IPS-18a (cell line): ENCODE results near the gene MAPK9.
"Not testable (repeated sequence)": the region's sequence is repeated elsewhere in the genome, so short reads cannot be mapped to it uniquely, and the experiment has no call there.

Experiments
- H3K27ac ChIP-seq: one replicate; pipeline ENCODE4 v1.5.1; 2013; ENCODE audit warnings: low read length
- H3K27me3 ChIP-seq: one replicate; pipeline ENCODE4 v1.6.1; 2013; ENCODE audit warnings: mild to moderate bottlenecking, low read length; ENCODE audit not compliant: control insufficient read depth, insufficient read depth
- H3K36me3 ChIP-seq: one replicate; pipeline ENCODE4 v1.6.1; 2013; ENCODE audit warnings: low read depth, low read length; ENCODE audit not compliant: control insufficient read depth
- H3K4me1 ChIP-seq: one replicate; pipeline ENCODE4 v1.6.1; 2013; ENCODE audit warnings: low read depth, low read length; ENCODE audit not compliant: control insufficient read depth
- H3K4me3 ChIP-seq: one replicate; pipeline ENCODE4 v1.5.1; 2013; ENCODE audit warnings: low read length
- H3K9ac ChIP-seq: one replicate; pipeline ENCODE4 v1.6.1; 2013; ENCODE audit warnings: mild to moderate bottlenecking, low read length, moderate library complexity
- H3K9me3 ChIP-seq: one replicate; pipeline ENCODE4 v1.6.1; 2013; ENCODE audit warnings: low read depth, low read length; ENCODE audit not compliant: control insufficient read depth

The MAPK9 gene

GRCh38 chr5:180215783-180216630, 75.9 kb downstream of the MAPK9 start:
- Histone ChIP-seq H3K4me1 (no peaks in the 10 kb centered on the region), H3K9ac (no peak overlapping the region), H3K27ac (no peak overlapping the region), H3K4me3 (no peak overlapping the region), H3K27me3 (no peaks in the 10 kb centered on the region), H3K9me3 (peaks cover 7% of the 10 kb centered on the region), H3K36me3 (no peaks in the 10 kb centered on the region)

- Histone ChIP-seq H3K9me3 (peaks cover 3% of the 10 kb centered on the region), H3K36me3 (no peaks in the 10 kb centered on the region), H3K4me3 (no peak overlapping the region), H3K4me1 (no peaks in the 10 kb centered on the region), H3K9ac (no peak overlapping the region), H3K27me3 (peaks cover 6% of the 10 kb centered on the region), H3K27ac (no peak overlapping the region)
Observed at GRCh38 chr5:180214870-180215770, 76.8 kb downstream of the MAPK9 start.

- Histone ChIP-seq H3K9ac (no peak overlapping the region), H3K4me3 (no peak overlapping the region), H3K9me3 (no peaks in the 10 kb centered on the region), H3K27ac (no peak overlapping the region), H3K36me3 (no peaks in the 10 kb centered on the region), H3K4me1 (no peaks in the 10 kb centered on the region), H3K27me3 (peaks cover 15% of the 10 kb centered on the region)
Observed at GRCh38 chr5:180213657-180214207, 78.2 kb downstream of the MAPK9 start.

- Histone ChIP-seq H3K27ac (no peak overlapping the region), H3K9me3 (no peaks in the 10 kb centered on the region), H3K36me3 (no peaks in the 10 kb centered on the region), H3K4me3 (no peak overlapping the region), H3K4me1 (no peaks in the 10 kb centered on the region), H3K9ac (no peak overlapping the region), H3K27me3 (peaks cover 19% of the 10 kb centered on the region)
Observed at GRCh38 chr5:180213256-180213600, 78.7 kb downstream of the MAPK9 start.

GRCh38 chr5:180212363-180213255, 79.3 kb downstream of the MAPK9 start:
- Histone ChIP-seq H3K9ac (no peak overlapping the region), H3K27ac (no peak overlapping the region), H3K27me3 (peaks cover 25% of the 10 kb centered on the region), H3K4me3 (no peak overlapping the region), H3K4me1 (no peaks in the 10 kb centered on the region), H3K9me3 (no peaks in the 10 kb centered on the region), H3K36me3 (no peaks in the 10 kb centered on the region)

GRCh38 chr5:180211761-180212035, 80.2 kb downstream of the MAPK9 start:
- no peak overlapping the region for H3K4me3 ChIP-seq
- H3K27ac ChIP-seq, result no peak overlapping the region
- no peaks in the 10 kb centered on the region for H3K36me3 ChIP-seq
- no peak overlapping the region for H3K9ac ChIP-seq
- H3K4me1 ChIP-seq, result no peaks in the 10 kb centered on the region
- H3K9me3 ChIP-seq, result no peaks in the 10 kb centered on the region
- H3K27me3 ChIP-seq, result peaks cover 26% of the 10 kb centered on the region

- H3K9ac ChIP-seq, result no peak overlapping the region
- H3K4me1 ChIP-seq, result no peaks in the 10 kb centered on the region
- H3K36me3 ChIP-seq, result no peaks in the 10 kb centered on the region
- no peaks in the 10 kb centered on the region for H3K9me3 ChIP-seq
- peaks cover 26% of the 10 kb centered on the region for H3K27me3 ChIP-seq
- H3K27ac ChIP-seq, result no peak overlapping the region
- H3K4me3 ChIP-seq, result no peak overlapping the region
Observed at GRCh38 chr5:180210961-180211760, 80.7 kb downstream of the MAPK9 start.

GRCh38 chr5:180210077-180210476, 81.8 kb downstream of the MAPK9 start:
- not testable (repeated sequence) for H3K4me3 ChIP-seq, H3K27ac ChIP-seq

GRCh38 chr5:180209137-180209581, 82.7 kb downstream of the MAPK9 start, which contains the start of gene RASGEF1C:
TSS of gene RASGEF1C (minus strand) at chr5:180209211. CDS start at chr5:180138052, 71,159 bp downstream.
- Histone ChIP-seq H3K9me3 (no peaks in the 10 kb centered on the region), H3K27me3 (peaks cover 26% of the 10 kb centered on the region), H3K4me3 (peak within 1 kb of the TSS; percentile 48), H3K4me1 (no peaks in the 10 kb centered on the region), H3K27ac (no peak within 1 kb of the TSS), H3K36me3 (no peaks in the 10 kb centered on the region), H3K9ac (no peak within 1 kb of the TSS)

More at GRCh38 chr5:180210077-180210476, 81.8 kb downstream of the MAPK9 start:
- H3K27me3 ChIP-seq, result peaks cover 26% of the 10 kb centered on the region
- H3K9me3 ChIP-seq, H3K36me3 ChIP-seq, H3K4me1 ChIP-seq, H3K9ac ChIP-seq: not testable (repeated sequence)

- Histone ChIP-seq H3K4me3 (peak overlapping the region; percentile 48), H3K9ac (no peak overlapping the region), H3K27ac (no peak overlapping the region), H3K4me1 (no peaks in the 10 kb centered on the region), H3K36me3 (no peaks in the 10 kb centered on the region), H3K9me3 (no peaks in the 10 kb centered on the region), H3K27me3 (peaks cover 26% of the 10 kb centered on the region)
Observed at GRCh38 chr5:180208435-180209081, 83.3 kb downstream of the MAPK9 start.
